ENCODE data around the gene SLC9C2.
"Not testable (repeated sequence)": the region's sequence is repeated elsewhere in the genome, so short reads cannot be mapped to it uniquely, and the experiment has no call there.

SLC9C2 gene

GRCh38 chr1:173527151-173527826 is 75.6 kb downstream of the SLC9C2 start:
- peak in 1 of 56 donors; percentile 5 for DNase-seq

- no peak for DNase-seq
Measured at GRCh38 chr1:173525926-173526325, 76.9 kb downstream of the SLC9C2 start.

- no peak for DNase-seq
Measured at GRCh38 chr1:173523329-173523728, 79.5 kb downstream of the SLC9C2 start.

- no peak for DNase-seq
Measured at GRCh38 chr1:173520799-173521198, 82.1 kb downstream of the SLC9C2 start.

- DNase-seq: not testable (repeated sequence)
Measured at GRCh38 chr1:173514503-173514902, 88.4 kb downstream of the SLC9C2 start.

GRCh38 chr1:173509797-173510196 is 93.1 kb downstream of the SLC9C2 start:
- no peak for DNase-seq

GRCh38 chr1:173508541-173508940 is 94.3 kb downstream of the SLC9C2 start:
- no peak for DNase-seq

GRCh38 chr1:173507847-173508209 is 95.0 kb downstream of the SLC9C2 start:
- no peak for DNase-seq

- peak in 9 of 56 donors; percentile 1 to 29 (median 5) for DNase-seq
Measured at GRCh38 chr1:173507205-173507846, 95.5 kb downstream of the SLC9C2 start.

- no peak for DNase-seq
Measured at GRCh38 chr1:173506437-173506836, 96.4 kb downstream of the SLC9C2 start.

- no peak for DNase-seq
Measured at GRCh38 chr1:173505391-173505790, 97.5 kb downstream of the SLC9C2 start.

- no peak for DNase-seq
Measured at GRCh38 chr1:173504268-173504667, 98.6 kb downstream of the SLC9C2 start.

- DNase-seq: no peak
Measured at GRCh38 chr1:173503391-173503790, 99.5 kb downstream of the SLC9C2 start.

- no peak for DNase-seq
Measured at GRCh38 chr1:173502104-173502503, 100.8 kb downstream of the SLC9C2 start.

GRCh38 chr1:173499729-173500128 is 103.1 kb downstream of the SLC9C2 start:
- no peak for DNase-seq

GRCh38 chr1:173496757-173497320 is 106.0 kb downstream of the SLC9C2 start:
- DNase-seq: no peak

- no peak for DNase-seq
Measured at GRCh38 chr1:173495609-173496267, 107.1 kb downstream of the SLC9C2 start.

GRCh38 chr1:173493125-173493524 is 109.7 kb downstream of the SLC9C2 start:
- DNase-seq: not testable (repeated sequence)

GRCh38 chr1:173491508-173491907 is 111.4 kb downstream of the SLC9C2 start:
- DNase-seq: no peak

GRCh38 chr1:173489929-173490328 is 112.9 kb downstream of the SLC9C2 start:
- no peak for DNase-seq

GRCh38 chr1:173489149-173489600 is 113.7 kb downstream of the SLC9C2 start:
- DNase-seq: no peak

- no peak for DNase-seq
Measured at GRCh38 chr1:173488001-173488400, 114.9 kb downstream of the SLC9C2 start.
